Uterus (tissue), 2 donors: ENCODE data around the gene DSTN.

Source experiments
- CTCF ChIP-seq, 4 experiments: fragments of 200-600 bp in 2 of 4; fragments of 450-650 bp in 2 of 4; sonication (generic) in 2 of 4; IDR thresholded peaks; one replicate each; pipeline ENCODE4 v1.5.1; 2016 to 2019; ENCODE audit warnings: antibody characterized with exemption in 4 of 4, mild to moderate bottlenecking in 2 of 4, moderate library complexity in 1 of 4
- POLR2A ChIP-seq, 2 donors: fragments of 450-650 bp; IDR thresholded peaks; one replicate each; pipeline ENCODE4 v1.6.1; 2016; ENCODE audit warnings: antibody characterized with exemption in 2 of 2, mild to moderate bottlenecking in 1 of 2, moderate library complexity in 1 of 2

DNA sequence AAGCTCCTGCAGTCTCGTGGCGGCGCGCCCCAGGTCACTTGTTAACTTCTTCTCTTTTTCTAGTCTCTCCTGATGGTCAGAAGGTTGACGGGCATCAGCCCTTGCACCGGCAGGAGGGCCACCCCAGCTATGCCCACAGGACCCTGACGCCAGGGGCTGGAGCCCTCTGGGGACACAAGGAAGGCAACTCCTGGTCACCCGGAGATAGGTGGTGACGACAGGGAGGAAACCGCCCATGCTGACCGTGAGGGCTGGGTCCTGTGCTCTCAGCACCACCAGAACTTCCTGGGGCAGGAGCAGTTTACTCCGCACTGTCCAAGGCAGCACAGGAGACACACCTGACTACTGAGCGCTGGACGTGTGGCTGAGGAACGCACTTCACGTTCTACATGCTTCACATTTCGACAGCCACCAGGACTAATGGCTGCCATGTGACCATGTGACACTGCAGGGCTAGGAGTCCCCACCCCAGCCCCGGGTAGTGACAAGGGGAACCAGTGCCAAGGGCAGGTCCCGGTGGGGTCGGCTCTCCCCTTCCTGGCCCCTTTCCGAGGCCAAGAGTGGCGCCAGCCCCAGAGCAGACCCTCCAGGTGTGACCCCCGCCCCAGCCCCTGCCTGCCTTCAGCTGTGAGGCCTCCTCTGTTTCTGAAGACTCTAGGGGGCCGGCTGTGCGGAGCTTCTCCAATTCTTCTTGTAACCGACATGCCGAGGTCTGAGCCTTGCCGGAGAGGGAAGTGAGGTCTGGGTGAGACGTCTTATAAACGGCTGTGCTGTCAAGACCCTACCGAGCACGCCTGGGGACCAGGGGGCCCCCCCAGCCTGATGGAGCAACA lies 45.2 kb downstream of the DSTN start:
- TF ChIP-seq CTCF (IDR thresholded peaks at IDR 0.05) (no peak), POLR2A (IDR thresholded peaks at IDR 0.05) (no peak)
